ENCODE measurements around the gene ITPRIP. TPM values are rescaled to one million over a fixed set of nuclear protein-coding genes. Genes with fewer than 3 reads are reported as not detected.

The ITPRIP gene
- total RNA-seq, 1 experiment from 2014 or later: 22.5 TPM

DNA sequence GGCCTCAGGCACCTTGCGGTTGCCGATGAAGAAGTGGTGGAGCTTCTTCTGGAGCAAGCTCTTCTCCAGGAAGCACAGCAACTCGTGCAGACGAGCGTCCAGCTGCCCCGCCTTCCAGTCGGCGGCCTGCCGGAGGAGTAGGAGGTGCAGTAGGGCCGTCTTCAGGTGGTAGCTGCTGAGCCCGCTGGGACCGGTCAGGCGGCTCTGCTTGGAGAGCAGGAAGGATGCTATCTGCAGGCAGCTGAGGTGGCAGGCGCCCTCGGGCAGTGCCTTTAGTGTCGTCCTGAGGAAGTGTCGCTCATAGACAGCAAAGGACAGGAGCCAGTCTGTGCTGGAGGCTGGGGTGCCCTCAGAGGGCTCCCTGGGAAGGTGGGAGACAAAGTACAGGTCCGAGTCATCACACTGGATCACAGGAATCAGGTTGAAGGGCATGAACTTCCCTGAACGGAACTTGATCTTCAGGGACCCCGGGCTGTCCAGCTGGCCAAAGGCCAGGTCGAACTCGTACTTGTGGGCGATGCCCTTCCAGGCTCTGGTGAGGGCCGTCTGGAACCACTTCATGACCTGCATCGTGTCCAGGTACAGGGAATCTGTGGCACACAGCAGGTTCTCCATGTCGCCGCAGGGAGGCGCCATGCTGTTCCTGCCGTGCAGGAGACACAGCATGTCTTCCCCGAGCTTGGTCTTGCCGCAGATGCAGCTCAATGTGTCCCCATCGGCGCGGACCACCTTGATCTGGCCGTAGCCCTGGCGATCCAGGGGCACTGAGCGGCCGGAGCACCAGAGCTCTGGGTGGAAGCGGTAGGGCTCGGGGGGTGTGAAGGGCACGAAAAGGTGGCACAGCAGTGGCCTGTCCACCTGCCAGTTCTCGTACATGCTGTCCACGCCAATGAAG is 23.4 kb downstream of the ITPRIP start:
- Mint-ChIP-seq H3K27me3 (ENCODE audit: low read depth) (no peaks in the 10 kb centered on the region), H3K9me3 (no peaks in the 10 kb centered on the region), H3K4me1 (peaks cover 31 to 32% of the 10 kb centered on the region in 2 experiments), H3K27ac (no peak overlapping the region; a peak in 1 of 7 replicates), H3K4me3 (no peak overlapping the region), H3K36me3 (ENCODE audit: insufficient read depth in 1 of 3, low read depth in 3 of 3) (peaks cover 25 to 52% (median 44%) of the 10 kb centered on the region in 3 experiments; a peak in 6 of 7 replicates)
- Histone ChIP-seq H3K79me1 (ENCODE audit: insufficient read depth, low read depth, low read length, poor library complexity, severe bottlenecking) (no peaks in the 10 kb centered on the region), H2AFZ (ENCODE audit: low read length) (no peak overlapping the region), H2BK12ac (ENCODE audit: insufficient read length, low read depth, low read length) (no peak overlapping the region), H2AK5ac (ENCODE audit: insufficient read length, low read length) (no peak overlapping the region), H2BK20ac (ENCODE audit: low read depth, low read length, poor library complexity, severe bottlenecking) (no peak overlapping the region), H4K8ac (replicated peaks; ENCODE audit: insufficient read length, low read depth, low read length) (no peak overlapping the region), H4K20me1 (ENCODE audit: control insufficient read depth, insufficient read depth, insufficient read length) (no peaks in the 10 kb centered on the region), H4K5ac (ENCODE audit: insufficient read length, low read depth, low read length) (no peak overlapping the region), H3K9me3 (ENCODE audit: control insufficient read depth, low read depth, low read length) (no peaks in the 10 kb centered on the region), H4K91ac (ENCODE audit: insufficient read length, low read depth, low read length) (no peak overlapping the region), H3K79me2 (ENCODE audit: insufficient read depth, low read length) (peaks cover 12% of the 10 kb centered on the region; the same call in 1 of the 2 replicates), H3K27me3 (ENCODE audit: insufficient read depth, low read length) (no peaks in the 10 kb centered on the region), H2BK15ac (ENCODE audit: low read depth, low read length) (no peak overlapping the region), H3K4ac (ENCODE audit: low read depth, low read length) (no peak overlapping the region), H3K18ac (ENCODE audit: insufficient read length, low read depth, low read length) (no peak overlapping the region), H3K27ac (ENCODE audit: insufficient read length, low read depth, low read length) (no peak overlapping the region), H3T11ph (ENCODE audit: low read length) (no peak overlapping the region), H3K9ac (ENCODE audit: extremely low read depth, insufficient read length, low read length) (no peak overlapping the region), H3K23ac (ENCODE audit: insufficient read length, low read depth, low read length) (no peak overlapping the region), H3K4me2 (ENCODE audit: insufficient read depth, insufficient read length, low read length) (no peak overlapping the region), H3K56ac (ENCODE audit: insufficient read length, low read depth, low read length) (no peak overlapping the region), H2BK5ac (ENCODE audit: insufficient read length, low read length) (no peak overlapping the region), H2BK120ac (ENCODE audit: low read depth, low read length, poor library complexity, severe bottlenecking) (no peak overlapping the region), H3K14ac (ENCODE audit: insufficient read depth, low read length) (no peak overlapping the region), H3K4me1 (ENCODE audit: insufficient read depth, low read length) (peaks cover 10% of the 10 kb centered on the region; the same call in 1 of the 2 replicates), H3K23me2 (ENCODE audit: insufficient read length, low read depth, low read length, poor library complexity, severe bottlenecking) (no peaks in the 10 kb centered on the region)
- TF ChIP-seq, protein P1, sequence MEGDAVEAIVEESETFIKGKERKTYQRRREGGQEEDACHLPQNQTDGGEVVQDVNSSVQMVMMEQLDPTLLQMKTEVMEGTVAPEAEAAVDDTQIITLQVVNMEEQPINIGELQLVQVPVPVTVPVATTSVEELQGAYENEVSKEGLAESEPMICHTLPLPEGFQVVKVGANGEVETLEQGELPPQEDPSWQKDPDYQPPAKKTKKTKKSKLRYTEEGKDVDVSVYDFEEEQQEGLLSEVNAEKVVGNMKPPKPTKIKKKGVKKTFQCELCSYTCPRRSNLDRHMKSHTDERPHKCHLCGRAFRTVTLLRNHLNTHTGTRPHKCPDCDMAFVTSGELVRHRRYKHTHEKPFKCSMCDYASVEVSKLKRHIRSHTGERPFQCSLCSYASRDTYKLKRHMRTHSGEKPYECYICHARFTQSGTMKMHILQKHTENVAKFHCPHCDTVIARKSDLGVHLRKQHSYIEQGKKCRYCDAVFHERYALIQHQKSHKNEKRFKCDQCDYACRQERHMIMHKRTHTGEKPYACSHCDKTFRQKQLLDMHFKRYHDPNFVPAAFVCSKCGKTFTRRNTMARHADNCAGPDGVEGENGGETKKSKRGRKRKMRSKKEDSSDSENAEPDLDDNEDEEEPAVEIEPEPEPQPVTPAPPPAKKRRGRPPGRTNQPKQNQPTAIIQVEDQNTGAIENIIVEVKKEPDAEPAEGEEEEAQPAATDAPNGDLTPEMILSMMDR (conservative IDR thresholded peaks at IDR 0.05): peak; percentile 37; the same call in 2 of the 3 replicates
- WGBS (ENCODE audit: extremely low coverage, insufficient read length, low lambda C conversion rate): no CpG with 5 or more reads among the region's 43 CpGs
- peak; percentile 37 for DNase-seq
